Tibial nerve (tissue), 3 donors: Measurements from ENCODE around the gene HGFAC.

ENCODE experiments used
- POLR2A ChIP-seq, 2 donors: fragments of 450-650 bp; IDR thresholded peaks; one replicate each; pipeline ENCODE4 v1.6.1; 2017; ENCODE audit warnings: antibody characterized with exemption in 2 of 2, mild to moderate bottlenecking in 2 of 2, moderate library complexity in 2 of 2
- TF ChIP-seq, protein P1 (sequence below), 5 experiments: fragments of 200-600 bp in 3 of 5; fragments of 450-650 bp in 2 of 5; sonication (generic) in 3 of 5; IDR thresholded peaks; one replicate each; pipeline ENCODE4 v1.5.1; 2016 to 2019; ENCODE audit warnings: antibody characterized with exemption in 5 of 5, mild to moderate bottlenecking in 3 of 5, moderate library complexity in 2 of 5

DNA sequence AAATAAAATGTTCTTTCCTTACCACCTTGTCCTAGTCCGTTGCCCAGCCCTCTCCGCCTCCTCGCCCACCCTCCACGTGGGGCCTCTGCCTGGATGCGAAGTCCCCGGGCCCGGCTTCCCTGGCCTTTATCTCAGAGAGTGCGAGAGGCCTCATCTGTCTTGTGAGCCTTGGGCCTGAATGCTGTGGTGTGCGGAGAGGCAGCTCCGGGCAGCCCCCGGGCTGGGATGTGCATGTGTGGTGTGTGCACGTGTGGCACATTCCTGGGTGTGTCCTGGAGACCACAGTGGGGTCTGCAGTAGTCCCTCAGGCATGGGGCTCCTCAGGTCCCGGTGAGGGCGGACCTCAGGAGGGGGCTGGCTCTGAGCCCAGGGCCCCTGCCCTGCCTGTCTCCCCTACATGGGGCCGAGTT, 52.7 kb downstream of the HGFAC start:
- TF ChIP-seq POLR2A (IDR thresholded peaks at IDR 0.05): no peak
- TF ChIP-seq, protein P1, sequence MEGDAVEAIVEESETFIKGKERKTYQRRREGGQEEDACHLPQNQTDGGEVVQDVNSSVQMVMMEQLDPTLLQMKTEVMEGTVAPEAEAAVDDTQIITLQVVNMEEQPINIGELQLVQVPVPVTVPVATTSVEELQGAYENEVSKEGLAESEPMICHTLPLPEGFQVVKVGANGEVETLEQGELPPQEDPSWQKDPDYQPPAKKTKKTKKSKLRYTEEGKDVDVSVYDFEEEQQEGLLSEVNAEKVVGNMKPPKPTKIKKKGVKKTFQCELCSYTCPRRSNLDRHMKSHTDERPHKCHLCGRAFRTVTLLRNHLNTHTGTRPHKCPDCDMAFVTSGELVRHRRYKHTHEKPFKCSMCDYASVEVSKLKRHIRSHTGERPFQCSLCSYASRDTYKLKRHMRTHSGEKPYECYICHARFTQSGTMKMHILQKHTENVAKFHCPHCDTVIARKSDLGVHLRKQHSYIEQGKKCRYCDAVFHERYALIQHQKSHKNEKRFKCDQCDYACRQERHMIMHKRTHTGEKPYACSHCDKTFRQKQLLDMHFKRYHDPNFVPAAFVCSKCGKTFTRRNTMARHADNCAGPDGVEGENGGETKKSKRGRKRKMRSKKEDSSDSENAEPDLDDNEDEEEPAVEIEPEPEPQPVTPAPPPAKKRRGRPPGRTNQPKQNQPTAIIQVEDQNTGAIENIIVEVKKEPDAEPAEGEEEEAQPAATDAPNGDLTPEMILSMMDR (IDR thresholded peaks at IDR 0.05): no peak
